ENCODE results near the gene GRIN2B. TPM values are rescaled to one million over a fixed set of nuclear protein-coding genes. Genes with fewer than 3 reads are reported as not detected.

Gene GRIN2B
- total and polyA plus RNA-seq, 2 of the 13 experiments (the other 11 are each of a cell fraction or from before 2014, with no cell fraction given) = 0.05 to 0.13 TPM

GRCh38 chr12:13948621-13949020, 32.8 kb downstream of the GRIN2B start:
- intact Hi-C loops (cut with micrococcal nuclease; ENCODE audit: unreplicated experiment) = no loop called here
- CTCF ChIA-PET (ENCODE audit: low intra/inter-chr PET ratio, low total read pairs) = no interaction called here
- Histone ChIP-seq H3K27me3 (ENCODE audit: control insufficient read depth in 1 of 2, insufficient read depth in 2 of 2, low read length in 2 of 2) (no peaks in the 10 kb centered on the region; a peak in 1 of 5 replicates), H4K20me1 (ENCODE audit: insufficient read depth, low read length) (no peaks in the 10 kb centered on the region), H3K9me3 (ENCODE audit: low read length) (no peaks in the 10 kb centered on the region), H3K4me3 (replicated peaks in 1 of 3; ENCODE audit: insufficient read depth in 1 of 3, low read depth in 2 of 3, low read length in 3 of 3) (no peak overlapping the region), H3K9ac (ENCODE audit: insufficient read depth, low read depth, low read length) (no peak overlapping the region), H3K36me3 (replicated peaks in 1 of 2; ENCODE audit: control insufficient read depth in 1 of 2, insufficient read depth in 2 of 2, low read length in 2 of 2) (no peaks in the 10 kb centered on the region), H2AFZ (ENCODE audit: low read length) (no peak overlapping the region), H3K79me2 (ENCODE audit: insufficient read depth, low read length) (no peaks in the 10 kb centered on the region), H3K4me2 (ENCODE audit: low read depth, low read length) (no peak overlapping the region), H3K27ac (ENCODE audit: extremely low read length, insufficient read depth, low read length) (no peak overlapping the region), H3K4me1 (ENCODE audit: insufficient read depth, low read length) (no peaks in the 10 kb centered on the region)
- POLR2A ChIA-PET = no interaction called here
- no peak for DNase-seq (ENCODE audit: low spot score)
- in situ Hi-C loops (cut with HindIII; ENCODE audit: extremely low pct_ligation_motif_present, low pct_unique_long_range_greater_than_20kb) = loop anchor here (25.0 kb wide), 1 partner anchor 211 kb away; no protein-coding TSS in a partner anchor
- no peak for TF ChIP-seq ZNF572 (CRISPR knock-in tag; IDR thresholded peaks at IDR 0.05)
- TF ChIP-seq HNF4A (CRISPR knock-in tag; IDR thresholded peaks at IDR 0.05) = no peak
- TF ChIP-seq NPAS2 (CRISPR knock-in tag; IDR thresholded peaks at IDR 0.05; ENCODE audit: borderline replicate concordance) = no peak
- no peak for TF ChIP-seq FOXM1 (CRISPR knock-in tag; IDR thresholded peaks at IDR 0.05)
- no peak for TF ChIP-seq ZBTB37 (CRISPR knock-in tag; IDR thresholded peaks at IDR 0.05)
- TF ChIP-seq NFYC (CRISPR knock-in tag; IDR thresholded peaks at IDR 0.05) = no peak
- no peak for TF ChIP-seq ZNF850 (CRISPR knock-in tag; conservative IDR thresholded peaks at IDR 0.05)
- TF ChIP-seq ZNF543 (CRISPR knock-in tag; IDR thresholded peaks at IDR 0.05) = no peak
- no peak for TF ChIP-seq ZNF18 (CRISPR knock-in tag; IDR thresholded peaks at IDR 0.05; ENCODE audit: insufficient replicate concordance)
- TF ChIP-seq, protein P1, sequence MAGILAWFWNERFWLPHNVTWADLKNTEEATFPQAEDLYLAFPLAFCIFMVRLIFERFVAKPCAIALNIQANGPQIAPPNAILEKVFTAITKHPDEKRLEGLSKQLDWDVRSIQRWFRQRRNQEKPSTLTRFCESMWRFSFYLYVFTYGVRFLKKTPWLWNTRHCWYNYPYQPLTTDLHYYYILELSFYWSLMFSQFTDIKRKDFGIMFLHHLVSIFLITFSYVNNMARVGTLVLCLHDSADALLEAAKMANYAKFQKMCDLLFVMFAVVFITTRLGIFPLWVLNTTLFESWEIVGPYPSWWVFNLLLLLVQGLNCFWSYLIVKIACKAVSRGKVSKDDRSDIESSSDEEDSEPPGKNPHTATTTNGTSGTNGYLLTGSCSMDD (CRISPR knock-in tag; IDR thresholded peaks at IDR 0.05) = no peak
- FAIRE-seq = no peak
- no peak for ATAC-seq
- no TSS peak for BruUV-seq (replicated peaks)
- 62% methylated on average over 4 of the region's 4 CpGs for WGBS (ENCODE audit: low lambda C conversion rate)

All from HepG2 (cell line).